Measurements from ENCODE around the gene TSPAN9. TPM values are rescaled to one million over a fixed set of nuclear protein-coding genes. Genes with fewer than 3 reads are reported as not detected.
A peak's percentile ranks its signal among the peaks of the same experiment; 100 is the strongest.

The TSPAN9 gene
- total and polyA plus RNA-seq, 2 donors from 2014 or later, result 62.4 to 81.6 TPM

GRCh38 chr12:3033539-3033867 lies 43.7 kb upstream of the TSPAN9 start:
- H3K4me3 ChIP-seq (ENCODE audit: low read length in 3 of 3), result no peak overlapping the region
- H3K9ac ChIP-seq (ENCODE audit: low read length in 3 of 3), result no peak overlapping the region
- peaks cover 0 to 6% (median 0%) of the 10 kb centered on the region in 3 donors for H3K36me3 ChIP-seq (ENCODE audit: control insufficient read depth in 2 of 3, insufficient read depth in 3 of 3, low read length in 3 of 3)
- no peak for TF ChIP-seq CTCF (IDR thresholded peaks at IDR 0.05; ENCODE audit: borderline replicate concordance, extremely low read depth, insufficient read depth)
- H3K4me1 ChIP-seq (ENCODE audit: control insufficient read depth in 2 of 3, insufficient read depth in 2 of 3, low read depth in 1 of 3, low read length in 3 of 3), result peaks cover 0 to 7% (median 0%) of the 10 kb centered on the region in 3 donors
- FAIRE-seq (no peak), DNase-seq (peak in 4 of 5 donors; percentile 70 to 81 (median 75))
- H3K9me3 ChIP-seq (ENCODE audit: control insufficient read depth in 2 of 3, insufficient read depth in 1 of 3, low read length in 3 of 3), result no peaks in the 10 kb centered on the region
- no peaks in the 10 kb centered on the region for H3K27me3 ChIP-seq (ENCODE audit: control insufficient read depth, insufficient read depth, low read length)
- H3K27ac ChIP-seq (ENCODE audit: low read depth in 2 of 2, low read length in 2 of 2), result no peak overlapping the region
- intact Hi-C loops (cut with DNase I), result loop anchor here (10.0 kb wide), 1 partner anchor 179 kb away; the partner anchor contains the start of gene TEX52

- Histone ChIP-seq H3K9me3 (ENCODE audit: control insufficient read depth in 2 of 3, insufficient read depth in 1 of 3, low read length in 3 of 3) (no peaks in the 10 kb centered on the region), H3K27ac (ENCODE audit: low read depth in 2 of 2, low read length in 2 of 2) (no peak overlapping the region), H3K36me3 (ENCODE audit: control insufficient read depth in 2 of 3, insufficient read depth in 3 of 3, low read length in 3 of 3) (peaks cover 0 to 6% (median 0%) of the 10 kb centered on the region in 3 donors), H3K27me3 (ENCODE audit: control insufficient read depth, insufficient read depth, low read length) (no peaks in the 10 kb centered on the region), H3K9ac (ENCODE audit: low read length in 3 of 3) (peak overlapping the region in 1 of 3 donors; percentile 15), H3K4me1 (ENCODE audit: control insufficient read depth in 2 of 3, insufficient read depth in 2 of 3, low read depth in 1 of 3, low read length in 3 of 3) (peaks cover 0 to 7% (median 0%) of the 10 kb centered on the region in 3 donors), H3K4me3 (ENCODE audit: low read length in 3 of 3) (no peak overlapping the region)
- peak; percentile 84 to 89 (median 86) for DNase-seq
- TF ChIP-seq CTCF (IDR thresholded peaks at IDR 0.05; ENCODE audit: borderline replicate concordance, extremely low read depth, insufficient read depth), result peak; percentile 61
- intact Hi-C loops (cut with DNase I), result loop anchor here (10.0 kb wide), 1 partner anchor 179 kb away; the partner anchor contains the start of gene TEX52
- FAIRE-seq, result no peak
These were observed 43.0 kb upstream of the TSPAN9 start for GRCh38 chr12:3034067-3034750.

- Histone ChIP-seq H3K9me3 (ENCODE audit: control insufficient read depth in 2 of 3, insufficient read depth in 1 of 3, low read length in 3 of 3) (no peaks in the 10 kb centered on the region), H3K27ac (ENCODE audit: low read depth in 2 of 2, low read length in 2 of 2) (no peak overlapping the region), H3K4me1 (ENCODE audit: control insufficient read depth in 2 of 3, insufficient read depth in 2 of 3, low read depth in 1 of 3, low read length in 3 of 3) (peaks cover 0 to 7% (median 0%) of the 10 kb centered on the region in 3 donors), H3K27me3 (ENCODE audit: control insufficient read depth, insufficient read depth, low read length) (no peaks in the 10 kb centered on the region), H3K4me3 (ENCODE audit: low read length in 3 of 3) (no peak overlapping the region), H3K9ac (ENCODE audit: low read length in 3 of 3) (no peak overlapping the region), H3K36me3 (ENCODE audit: control insufficient read depth in 2 of 3, insufficient read depth in 3 of 3, low read length in 3 of 3) (peaks cover 0 to 6% (median 0%) of the 10 kb centered on the region in 3 donors)
- DNase-seq (peak in 1 of 5 donors; percentile 41), FAIRE-seq (no peak)
- intact Hi-C loops (cut with DNase I), result loop anchor here (10.0 kb wide), 1 partner anchor 180 kb away; the partner anchor contains the start of gene TEX52
- no peak for TF ChIP-seq CTCF (IDR thresholded peaks at IDR 0.05; ENCODE audit: borderline replicate concordance, extremely low read depth, insufficient read depth)
These were observed 42.0 kb upstream of the TSPAN9 start for GRCh38 chr12:3035171-3035570.
